22Rv1 (cell line): ENCODE results near the gene CDK14.

Source experiments
- H3K27ac ChIP-seq: fragments of 450-650 bp; 2 replicates; pipeline ENCODE4 v1.5.1; 2017
- CTCF ChIP-seq: fragments of 450-650 bp; IDR thresholded peaks from 2 replicates; pipeline ENCODE4 v1.5.1; 2017; ENCODE audit warnings: mild to moderate bottlenecking
- ZFX ChIP-seq: fragments of 450-650 bp; IDR thresholded peaks from 2 replicates; pipeline ENCODE4 v1.6.1; 2017; ENCODE audit warnings: antibody characterized with exemption, borderline replicate concordance

Gene CDK14

GRCh38 chr7:90604383-90604782, 8.3 kb downstream of the CDK14 start:
- H3K27ac ChIP-seq = peak overlapping the region; percentile 24
- TF ChIP-seq CTCF (no peak), ZFX (no peak)

DNA sequence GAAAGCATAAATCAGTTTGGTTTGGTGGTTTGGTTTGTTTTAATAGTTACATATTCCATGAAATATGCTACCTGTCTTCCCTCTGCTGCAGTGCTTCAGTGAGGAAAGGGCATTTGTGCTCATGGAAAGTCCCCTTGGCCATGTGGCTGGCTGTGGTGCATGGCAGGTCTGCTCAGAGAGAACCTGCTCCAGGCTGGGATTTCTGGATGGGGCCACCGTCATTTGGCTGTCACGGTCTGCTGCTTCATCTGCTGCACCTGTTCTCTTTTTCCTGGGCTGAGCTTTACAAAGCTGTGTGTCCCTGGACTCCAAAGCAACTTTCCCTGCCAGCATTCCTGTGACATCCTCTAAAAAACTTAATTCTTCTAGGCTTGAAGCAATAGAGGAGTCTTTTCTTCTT, 8.9 kb downstream of the CDK14 start:
- peak overlapping the region; percentile 24 for H3K27ac ChIP-seq
- TF ChIP-seq ZFX = no peak
- TF ChIP-seq CTCF = no peak

DNA sequence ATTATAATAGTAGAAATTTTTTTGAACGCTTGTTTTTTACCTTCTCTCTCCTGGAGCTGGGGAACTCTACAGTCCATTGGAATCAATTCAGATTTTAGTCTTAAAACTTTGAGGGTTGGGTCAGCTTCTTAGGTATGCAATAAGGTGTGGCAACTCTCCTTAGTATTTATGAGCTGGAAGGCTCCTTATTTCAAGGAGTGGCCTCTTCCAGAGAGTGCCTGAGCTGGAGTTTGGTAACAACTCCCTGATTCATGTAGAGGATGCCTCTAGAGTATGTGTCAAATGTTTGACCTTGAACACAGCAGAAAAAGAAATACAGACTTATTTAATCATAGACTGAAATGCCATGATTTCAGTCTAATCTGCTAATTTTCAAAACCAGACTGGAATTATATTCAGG, 11.1 kb downstream of the CDK14 start:
- TF ChIP-seq CTCF = no peak
- no peak for TF ChIP-seq ZFX
- no peak overlapping the region for H3K27ac ChIP-seq

DNA sequence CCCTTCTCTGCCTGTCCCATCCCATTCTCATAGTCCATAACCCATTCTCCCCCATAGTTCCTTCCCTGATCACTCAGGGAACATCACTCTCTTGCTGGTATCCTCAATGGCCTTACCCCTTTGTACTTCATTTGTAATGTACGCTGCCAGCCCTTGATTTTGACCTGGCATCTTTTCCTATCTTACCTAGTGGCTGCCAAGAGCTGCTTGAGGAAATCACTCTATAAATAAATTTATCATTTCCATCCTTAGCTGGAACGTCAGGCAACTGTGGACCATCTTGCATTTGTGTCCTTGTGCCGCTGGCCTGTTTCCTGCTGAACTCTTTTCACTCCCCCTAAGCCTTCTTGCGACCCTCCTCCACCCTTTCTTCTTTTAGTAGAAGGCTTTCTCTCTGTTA, 14.0 kb downstream of the CDK14 start:
- TF ChIP-seq ZFX (no peak), CTCF (no peak)

GRCh38 chr7:90611115-90611514, 15.0 kb downstream of the CDK14 start:
- TF ChIP-seq CTCF (no peak), ZFX (no peak)
- H3K27ac ChIP-seq = no peak overlapping the region

More for the DNA sequence above, 14.0 kb downstream of the CDK14 start:
- H3K27ac ChIP-seq = no peak overlapping the region

DNA sequence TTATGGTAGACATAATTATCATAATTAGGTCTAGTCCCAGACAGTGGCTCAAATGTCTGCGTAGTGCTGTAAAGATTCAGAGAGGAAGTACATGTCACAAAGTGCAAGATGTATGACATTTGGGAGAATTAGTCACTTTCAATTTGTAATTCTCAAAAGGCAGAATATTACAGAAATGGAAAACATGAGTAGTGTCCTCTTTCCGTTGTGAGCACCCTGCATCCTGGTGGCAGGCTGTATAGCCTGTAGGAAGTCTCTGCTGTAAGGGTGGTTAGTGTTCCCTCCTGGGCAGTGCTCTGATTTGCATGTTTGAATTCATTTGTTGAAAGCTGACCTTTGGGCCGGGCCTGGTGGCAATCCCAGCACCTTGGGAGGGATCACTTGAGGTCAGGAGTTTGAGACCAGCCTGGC, 17.0 kb downstream of the CDK14 start:
- no peak for TF ChIP-seq CTCF
- TF ChIP-seq ZFX = no peak
- H3K27ac ChIP-seq = no peak overlapping the region

DNA sequence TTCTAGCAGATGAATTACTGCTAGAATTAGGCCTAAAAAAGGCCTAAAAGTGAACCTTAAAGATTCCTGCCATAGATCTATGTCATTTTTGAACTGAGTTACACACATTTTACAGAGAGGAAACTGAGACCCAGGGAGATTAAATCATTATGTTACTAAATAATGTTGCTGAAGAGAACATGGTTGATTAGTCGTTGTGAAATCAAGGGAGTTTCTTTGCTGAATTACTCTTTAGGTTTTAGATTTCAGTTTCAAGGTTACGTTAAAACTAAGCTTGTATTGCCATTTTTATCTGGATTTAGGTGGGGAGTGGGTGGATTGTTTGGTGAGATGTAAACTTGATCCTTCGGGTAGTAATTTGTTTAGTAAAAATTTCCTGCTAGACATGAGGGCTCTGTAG, 21.3 kb downstream of the CDK14 start:
- peak overlapping the region; percentile 69 for H3K27ac ChIP-seq
- TF ChIP-seq ZFX (no peak), CTCF (no peak)
